GM12891 (cell line): Measurements from ENCODE around the gene SNORC.

Experiments
- POLR2A ChIP-seq: IDR thresholded peaks from 2 replicates; pipeline ENCODE4 v1.6.1; 2011; ENCODE audit warnings: low read depth, low read length, control low read depth
- POLR2AphosphoS5 ChIP-seq: IDR thresholded peaks from 2 replicates; pipeline ENCODE4 v1.6.1; 2011; ENCODE audit warnings: low read depth, low read length, control low read depth
- SPI1 ChIP-seq: IDR thresholded peaks from 2 replicates; pipeline ENCODE4 v1.6.1; 2011; ENCODE audit warnings: low read depth, low read length, control low read depth
- TAF1 ChIP-seq: IDR thresholded peaks from 2 replicates; pipeline ENCODE4 v1.6.1; 2011; ENCODE audit warnings: low read depth, low read length, control low read depth

DNA sequence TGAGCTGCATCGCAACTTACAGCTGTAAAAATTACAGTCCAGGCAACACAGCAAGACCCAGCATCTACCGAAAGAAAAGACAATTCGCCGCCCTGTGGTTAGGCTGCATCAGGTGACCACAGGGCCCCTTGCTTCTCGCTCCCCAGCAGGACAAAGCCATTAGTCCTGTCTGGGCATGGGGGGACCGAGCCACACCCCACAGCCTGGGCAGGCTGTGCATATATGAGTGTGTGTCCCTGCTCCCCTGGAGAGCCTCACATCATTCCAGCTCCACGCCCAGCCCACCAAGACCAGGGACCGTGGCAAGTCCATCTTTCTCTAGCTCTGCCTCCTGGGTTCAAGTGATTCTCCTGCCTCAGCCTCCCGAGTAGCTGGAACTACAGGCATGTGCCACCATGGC, 33.9 kb downstream of the SNORC start:
- TF ChIP-seq TAF1 (no peak), POLR2A (no peak), SPI1 (no peak), POLR2AphosphoS5 (no peak)
